Midbrain (tissue), 1 donor: ENCODE data around the gene SMCR8.
"Not testable (repeated sequence)": the region's sequence is repeated elsewhere in the genome, so short reads cannot be mapped to it uniquely, and the experiment has no call there.

Experiments used
- DNase-seq: peaks from one replicate; lab custom pipeline; 2025; lab: John Stamatoyannopoulos, UW

The SMCR8 gene

DNA sequence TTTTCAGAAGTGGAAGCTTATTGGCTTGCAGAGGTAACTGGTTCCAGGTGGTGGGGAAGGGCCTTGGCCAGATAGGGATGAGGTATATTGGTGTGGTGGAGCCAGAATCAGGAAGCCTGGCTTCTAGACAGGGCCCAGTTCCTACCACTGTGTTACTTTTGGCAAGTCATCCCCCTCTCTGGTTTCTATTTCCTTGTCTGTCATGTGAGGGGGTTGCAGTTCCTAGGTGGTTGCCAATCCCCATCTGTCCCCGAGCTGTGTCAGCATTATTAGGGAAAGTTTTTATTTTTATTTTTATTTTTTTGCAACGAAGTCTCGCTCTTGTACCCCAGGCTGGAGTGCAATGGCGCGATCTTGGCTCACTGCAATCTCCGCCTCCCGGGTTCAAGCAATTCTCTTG lies 3.0 kb downstream of the SMCR8 start:
- no peak for DNase-seq

GRCh38 chr17:18318771-18319450 lies 3.8 kb downstream of the SMCR8 start:
- no peak for DNase-seq

DNA sequence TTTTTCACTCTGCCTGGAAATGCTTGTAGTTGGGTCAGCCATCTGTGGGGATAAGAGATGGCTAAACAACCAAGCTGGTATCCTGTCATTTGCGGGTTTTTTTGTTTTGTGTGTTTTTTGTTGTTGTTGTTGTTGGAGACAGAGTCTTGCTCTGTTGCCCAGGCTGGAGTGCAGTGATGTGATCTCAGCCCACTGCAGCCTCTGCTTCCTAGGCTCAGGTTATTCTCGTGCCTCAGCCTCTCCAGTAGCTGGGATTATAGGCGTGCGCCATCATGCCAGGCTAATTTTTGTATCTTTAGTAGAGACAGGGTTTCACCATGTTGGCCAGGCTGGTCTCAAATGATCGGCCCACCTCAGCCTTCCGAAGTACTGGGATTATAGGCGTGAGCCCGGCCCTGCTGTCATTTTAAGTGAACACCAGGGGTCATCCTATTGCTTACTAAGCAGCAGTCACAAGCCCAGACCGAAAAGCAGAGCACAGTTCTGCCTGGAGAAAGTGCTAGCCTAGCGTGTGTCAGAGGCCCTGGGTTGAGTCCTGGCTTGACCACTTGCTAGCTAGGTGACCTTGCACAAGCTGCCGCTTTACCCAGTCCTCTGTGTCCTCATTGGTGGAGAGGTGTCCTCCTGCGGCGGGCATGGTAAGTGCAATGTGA lies 4.6 kb downstream of the SMCR8 start:
- DNase-seq: no peak

- no peak for DNase-seq
Observed at GRCh38 chr17:18320301-18320700, 5.2 kb downstream of the SMCR8 start.

DNA sequence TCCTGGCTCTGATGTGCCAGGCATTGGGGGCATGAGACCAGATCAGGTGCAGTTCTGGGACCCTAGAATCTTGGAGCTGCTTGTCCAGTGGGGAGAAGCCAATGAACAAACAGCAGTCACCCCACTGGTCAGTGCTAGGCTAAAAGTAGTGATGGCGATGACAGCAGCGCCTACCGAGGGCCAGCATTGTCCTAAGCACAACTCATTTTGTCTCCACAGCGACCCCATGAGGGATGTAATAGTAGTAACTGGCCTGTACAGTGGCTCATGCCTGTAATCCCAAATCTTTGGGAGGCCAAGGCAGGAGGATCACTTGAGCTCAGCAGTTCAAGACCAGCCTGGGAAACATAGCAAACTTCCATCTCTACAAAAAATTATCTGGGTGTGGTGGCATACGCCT lies 6.2 kb downstream of the SMCR8 start:
- no peak for DNase-seq

- DNase-seq: no peak
Observed at GRCh38 chr17:18322522-18322921, 7.4 kb downstream of the SMCR8 start.

- DNase-seq: no peak
Observed at GRCh38 chr17:18323007-18323406, 7.9 kb downstream of the SMCR8 start.

- DNase-seq: no peak
Observed at GRCh38 chr17:18323507-18324139, 8.5 kb downstream of the SMCR8 start.

GRCh38 chr17:18324140-18325050 lies 9.3 kb downstream of the SMCR8 start:
- no peak for DNase-seq

- DNase-seq: no peak
Observed at GRCh38 chr17:18326039-18326438, 10.9 kb downstream of the SMCR8 start.

- no peak for DNase-seq
Observed at GRCh38 chr17:18326572-18326971, 11.5 kb downstream of the SMCR8 start.

DNA sequence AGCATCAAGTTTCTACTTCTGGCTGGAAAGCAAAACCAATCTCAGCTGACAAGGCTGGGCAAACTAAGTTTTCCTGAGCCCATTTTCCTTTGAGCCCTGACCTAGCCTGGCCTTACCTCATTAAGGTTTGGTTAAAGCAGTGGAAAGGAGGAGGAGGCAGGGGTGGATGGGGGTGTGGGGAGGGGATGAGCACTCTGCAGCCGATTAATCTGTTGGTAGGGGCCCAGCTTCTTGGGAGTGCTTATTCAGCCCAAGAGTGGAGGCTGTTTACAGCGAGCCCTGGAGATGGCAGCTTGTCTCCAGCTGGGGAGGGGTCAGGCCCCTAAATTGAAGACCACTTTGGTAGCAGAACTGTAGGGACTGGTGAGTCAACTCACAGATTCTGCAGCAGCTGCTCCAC lies 12.0 kb downstream of the SMCR8 start:
- no peak for DNase-seq

- no peak for DNase-seq
Observed at GRCh38 chr17:18327556-18327955, 12.5 kb downstream of the SMCR8 start.

DNA sequence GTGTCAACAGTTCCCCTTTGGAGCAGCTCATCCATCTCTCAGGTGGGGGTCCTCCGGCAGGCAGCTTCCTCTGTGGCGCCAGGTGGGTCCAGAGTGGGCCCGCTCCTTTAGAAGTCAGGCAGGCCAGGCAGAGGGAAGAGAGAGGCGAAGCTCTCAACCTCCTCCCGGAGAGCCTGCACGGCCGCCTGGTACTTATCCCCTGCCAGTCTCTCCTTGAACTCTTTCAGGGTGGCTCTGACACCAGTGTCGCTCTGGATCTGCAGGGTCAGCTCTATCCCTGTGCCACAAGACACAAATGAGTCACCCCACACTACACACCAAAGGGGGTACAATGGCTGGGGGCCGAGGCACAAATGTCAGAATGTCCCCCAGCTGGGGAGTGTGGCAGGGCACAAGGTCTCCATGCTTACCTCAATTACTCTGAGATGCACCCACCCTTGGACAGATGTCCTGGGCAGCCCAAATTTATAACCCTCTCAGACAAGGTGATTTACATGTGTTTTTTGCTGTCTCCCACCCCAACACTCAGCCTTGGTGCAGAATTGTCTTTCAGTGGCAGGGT lies 13.6 kb downstream of the SMCR8 start:
- DNase-seq: no peak

- no peak for DNase-seq
Observed at GRCh38 chr17:18331879-18332278, 16.8 kb downstream of the SMCR8 start.

DNA sequence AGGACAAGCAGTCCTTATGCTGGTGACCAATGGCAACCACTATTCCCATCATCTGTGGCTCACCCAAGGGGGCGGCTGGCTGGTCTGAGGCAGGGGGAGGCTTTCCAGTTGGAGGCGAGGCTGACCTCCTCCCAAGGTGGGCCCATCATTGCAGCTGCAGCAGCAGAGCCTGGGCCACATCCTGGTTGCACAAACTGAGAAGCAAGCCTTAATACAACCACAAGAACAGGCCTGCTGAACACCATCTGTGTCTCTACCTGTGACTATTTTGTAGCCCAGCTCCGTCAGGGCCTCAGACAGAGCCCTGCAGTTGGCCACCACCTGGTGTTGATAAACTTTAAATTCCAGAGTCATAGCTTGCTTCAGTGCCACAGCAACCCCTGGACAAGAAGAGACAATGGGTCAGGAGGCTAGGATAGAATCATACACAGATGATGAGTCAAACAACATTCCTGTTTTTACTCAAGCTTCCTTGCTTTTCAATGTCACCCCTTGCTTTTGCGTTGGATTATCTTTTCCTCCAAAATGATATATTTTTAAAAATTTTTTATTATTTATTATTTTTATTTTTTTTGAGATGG lies 17.9 kb downstream of the SMCR8 start:
- DNase-seq: no peak

GRCh38 chr17:18338158-18338557 lies 23.1 kb downstream of the SMCR8 start:
- not testable (repeated sequence) for DNase-seq

DNA sequence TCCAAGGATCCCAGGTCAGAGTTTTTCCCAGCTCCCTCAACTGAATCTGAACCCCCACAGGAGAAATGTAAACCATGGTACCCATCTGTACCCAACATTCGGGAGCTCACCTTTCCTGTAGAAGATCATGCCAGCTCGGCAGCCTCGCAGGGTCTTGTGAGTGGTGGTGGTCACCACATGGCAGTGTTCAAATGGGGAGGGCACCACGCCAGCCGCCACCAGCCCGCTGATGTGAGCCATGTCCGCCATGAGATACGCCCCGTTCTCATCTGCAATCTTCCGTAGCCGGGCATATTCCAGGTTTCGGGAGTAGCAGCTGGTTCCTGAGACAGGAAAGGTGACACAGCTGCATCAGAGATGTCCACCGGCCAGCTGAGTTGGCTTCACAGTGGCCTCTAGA lies 24.8 kb downstream of the SMCR8 start:
- no peak for DNase-seq

DNA sequence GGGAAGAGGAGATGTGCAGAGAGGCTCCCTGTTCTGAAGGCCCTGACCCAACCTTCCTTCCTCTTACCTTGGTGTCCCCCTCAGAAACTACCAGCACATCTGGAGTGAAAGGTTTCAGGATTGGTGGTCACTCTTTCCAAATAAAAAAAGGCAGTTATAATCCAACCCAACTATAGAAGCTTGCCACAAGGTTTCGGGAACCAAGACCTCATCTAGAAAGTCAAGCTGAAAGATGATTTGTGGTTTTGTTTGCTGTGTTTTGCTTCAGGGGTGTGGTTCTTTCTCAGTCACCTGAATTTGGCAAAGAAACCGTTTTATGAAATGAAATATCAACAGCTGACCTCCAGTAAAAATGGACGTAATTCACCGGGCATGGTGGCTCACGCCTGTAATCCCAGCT lies 28.9 kb downstream of the SMCR8 start:
- no peak for DNase-seq

DNA sequence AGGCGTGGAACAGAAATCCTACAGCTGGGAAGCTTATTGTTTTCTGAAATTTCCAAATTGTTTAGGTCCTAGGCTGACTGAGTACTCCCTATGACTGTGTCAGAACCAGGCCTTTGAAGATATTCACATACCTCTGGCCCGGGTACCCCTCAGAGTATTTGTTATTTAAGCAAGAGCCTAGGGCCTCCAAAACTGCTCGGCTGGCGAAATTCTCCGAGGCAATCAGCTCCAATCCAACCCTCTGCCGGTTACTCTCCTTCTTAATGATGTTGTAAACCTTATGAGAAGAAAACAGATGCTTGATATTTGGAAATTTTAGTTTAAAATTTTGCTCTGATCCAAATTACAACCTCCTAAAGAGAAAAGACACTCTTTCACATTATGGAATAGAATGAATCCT lies 38.4 kb downstream of the SMCR8 start:
- no peak for DNase-seq

GRCh38 chr17:18356624-18357023 lies 41.5 kb downstream of the SMCR8 start:
- peak; percentile 47 for DNase-seq

DNA sequence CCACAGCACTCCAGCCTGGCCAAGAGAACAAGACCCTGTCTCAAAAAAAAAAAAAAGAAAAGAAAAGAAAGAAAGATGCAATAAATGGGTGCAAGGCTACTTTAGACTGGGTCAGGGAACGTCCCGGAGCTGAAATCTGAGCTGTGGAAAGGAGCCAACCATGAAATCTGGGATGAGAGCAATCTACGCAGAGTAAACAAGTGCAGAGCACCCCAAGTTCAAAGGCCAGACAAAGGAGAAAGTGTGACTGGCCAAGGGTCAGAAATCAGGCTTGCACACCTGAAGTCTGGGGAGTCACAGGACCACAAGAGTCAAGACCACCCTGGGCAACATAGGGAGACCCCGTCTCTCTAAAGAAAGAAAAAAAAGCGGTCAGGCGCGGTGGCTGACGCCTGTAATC lies 45.4 kb downstream of the SMCR8 start:
- DNase-seq: no peak
